NB4 (cell line): Measurements from ENCODE around the gene OSBPL7.

Experiments used
- CTCF ChIP-seq: IDR thresholded peaks from one replicate; pipeline ENCODE4 v1.5.1; 2012; ENCODE audit warnings: low read depth, low read length
- MYC ChIP-seq: IDR thresholded peaks from 2 replicates; pipeline ENCODE4 v1.6.1; 2011; ENCODE audit warnings: low read depth, low read length
- POLR2A ChIP-seq: IDR thresholded peaks from 2 replicates; pipeline ENCODE4 v1.6.1; 2011; ENCODE audit warnings: mild to moderate bottlenecking; ENCODE audit not compliant: insufficient read length; ENCODE audit errors: extremely low read depth

- TF ChIP-seq CTCF (no peak), POLR2A (no peak), MYC (no peak)
Measured at GRCh38 chr17:47864791-47865216, 43.2 kb upstream of the OSBPL7 start.
